Kidney (tissue), 14 donors: ENCODE measurements around the gene KSR1. TPM values are rescaled to one million over a fixed set of nuclear protein-coding genes. Genes with fewer than 3 reads are reported as not detected.
A peak's percentile ranks its signal among the peaks of the same experiment; 100 is the strongest.

ENCODE experiments used
- DNase-seq, 5 donors: peaks; one replicate each; pipeline ENCODE4 v3.0.0-alpha.2; 2013 to 2020
- FAIRE-seq: peaks from 2 replicates; lab custom pipeline; 2012; peaks lifted over from hg19 to GRCh38; lab: Jason Lieb, UNC
- H3K27ac ChIP-seq, 2 donors: one replicate each; pipeline ENCODE4 v1.7.0; 2013; ENCODE audit warnings: low read depth in 2 of 2, low read length in 2 of 2, inconsistent platforms in 1 of 2
- H3K27me3 ChIP-seq: one replicate; pipeline ENCODE4 v1.7.1; 2013; ENCODE audit warnings: low read length, inconsistent platforms; ENCODE audit not compliant: control insufficient read depth, insufficient read depth
- H3K36me3 ChIP-seq, 3 donors: one replicate each; pipeline versions ENCODE4 v1.7.0 to v1.7.1; 2013; ENCODE audit warnings: low read length in 3 of 3, control low read depth in 1 of 3, inconsistent platforms in 1 of 3; ENCODE audit not compliant: insufficient read depth in 3 of 3, control insufficient read depth in 2 of 3
- H3K4me1 ChIP-seq, 3 donors: one replicate each; pipeline versions ENCODE4 v1.7.0 to v1.7.1; 2013; ENCODE audit warnings: low read length in 3 of 3, inconsistent platforms in 1 of 3, low read depth in 1 of 3; ENCODE audit not compliant: control insufficient read depth in 2 of 3, insufficient read depth in 2 of 3
- H3K4me3 ChIP-seq, 3 donors: one replicate each; pipeline versions ENCODE4 v1.7.0 to v1.8.1; 2013; ENCODE audit warnings: low read length in 3 of 3, control low read depth in 1 of 3, inconsistent platforms in 1 of 3
- H3K9ac ChIP-seq, 3 donors: one replicate each; pipeline versions ENCODE4 v1.7.0 to v1.7.1; 2013; ENCODE audit warnings: low read length in 3 of 3, control low read depth in 1 of 3, inconsistent platforms in 1 of 3
- H3K9me3 ChIP-seq, 3 donors: one replicate each; pipeline versions ENCODE4 v1.7.0 to v1.7.1; 2013; ENCODE audit warnings: low read length in 3 of 3, control low read depth in 1 of 3, inconsistent platforms in 1 of 3; ENCODE audit not compliant: control insufficient read depth in 2 of 3, insufficient read depth in 1 of 3
- CTCF ChIP-seq: IDR thresholded peaks from 3 replicates; pipeline ENCODE4 v1.5.1; 2012; ENCODE audit warnings: mild to moderate bottlenecking, moderate library complexity, borderline replicate concordance; ENCODE audit not compliant: insufficient read depth; ENCODE audit errors: extremely low read depth
- intact Hi-C: fragments of 100-400 bp; cut with DNase I; formaldehyde crosslinking; loops from one replicate; pipeline ENCODE4 v1.11.1; 2022
- polyA plus RNA-seq: library from polyadenylated mRNA; stranded (reverse); fragments of 350-450 nt; fragmentation: Illumina TruSeq; extraction: RNeasy Lipid Tissue Mini Kit (QIAGEN cat#74804); gene quantifications from one replicate; pipeline ENCODE4 v1.2.3, GENCODE V29; 2014; ENCODE audit warnings: low read depth, low replicate concordance; ENCODE audit not compliant: insufficient read depth
- total RNA-seq: library from RNA; stranded (reverse); fragmentation: NEBNext Ultra II Directional; extraction: Animal tissue kit (Norgen Biotek cat#: 25700); gene quantifications from one replicate; pipeline ENCODE4 v1.2.1, GENCODE V29; 2021
- donor health status: control.
- donor health status: control.
- donor health status: control.
- donor health status: control.
- donor health status: control.
- donor health status: DM: yes; HTN: yes; CAD: no.
- donor health status: Normal renal cell carcinoma (clear cell type).

KSR1 gene
- total and polyA plus RNA-seq, 2 donors from 2014 or later: 11.7 to 97.3 TPM

- no peak for TF ChIP-seq CTCF
- intact Hi-C loops: no loop called here
- Histone ChIP-seq H3K27me3 (no peaks in the 10 kb centered on the region), H3K9me3 (no peaks in the 10 kb centered on the region), H3K4me1 (peaks cover 8 to 49% (median 43%) of the 10 kb centered on the region in 3 donors), H3K9ac (peak overlapping the region in 2 of 3 donors; percentile 61 to 66), H3K4me3 (peak overlapping the region in 1 of 3 donors; percentile 16), H3K36me3 (no peaks in the 10 kb centered on the region), H3K27ac (peak overlapping the region; percentile 66 to 93)
- no peak for FAIRE-seq
- DNase-seq: no peak
Measured at GRCh38 chr17:27496971-27497370, 40.7 kb downstream of the KSR1 start.

GRCh38 chr17:27497696-27498095 is 41.4 kb downstream of the KSR1 start:
- H3K9ac ChIP-seq: no peak overlapping the region
- H3K36me3 ChIP-seq: no peaks in the 10 kb centered on the region
- H3K4me1 ChIP-seq: peaks cover 10 to 44% (median 43%) of the 10 kb centered on the region in 3 donors
- H3K27ac ChIP-seq: peak overlapping the region; percentile 16 to 66
- DNase-seq (peak in 2 of 5 donors; percentile 41 to 69), FAIRE-seq (no peak)
- no peak for TF ChIP-seq CTCF
- no peak overlapping the region for H3K4me3 ChIP-seq
- H3K9me3 ChIP-seq: no peaks in the 10 kb centered on the region
- intact Hi-C loops: no loop called here
- H3K27me3 ChIP-seq: no peaks in the 10 kb centered on the region

DNA sequence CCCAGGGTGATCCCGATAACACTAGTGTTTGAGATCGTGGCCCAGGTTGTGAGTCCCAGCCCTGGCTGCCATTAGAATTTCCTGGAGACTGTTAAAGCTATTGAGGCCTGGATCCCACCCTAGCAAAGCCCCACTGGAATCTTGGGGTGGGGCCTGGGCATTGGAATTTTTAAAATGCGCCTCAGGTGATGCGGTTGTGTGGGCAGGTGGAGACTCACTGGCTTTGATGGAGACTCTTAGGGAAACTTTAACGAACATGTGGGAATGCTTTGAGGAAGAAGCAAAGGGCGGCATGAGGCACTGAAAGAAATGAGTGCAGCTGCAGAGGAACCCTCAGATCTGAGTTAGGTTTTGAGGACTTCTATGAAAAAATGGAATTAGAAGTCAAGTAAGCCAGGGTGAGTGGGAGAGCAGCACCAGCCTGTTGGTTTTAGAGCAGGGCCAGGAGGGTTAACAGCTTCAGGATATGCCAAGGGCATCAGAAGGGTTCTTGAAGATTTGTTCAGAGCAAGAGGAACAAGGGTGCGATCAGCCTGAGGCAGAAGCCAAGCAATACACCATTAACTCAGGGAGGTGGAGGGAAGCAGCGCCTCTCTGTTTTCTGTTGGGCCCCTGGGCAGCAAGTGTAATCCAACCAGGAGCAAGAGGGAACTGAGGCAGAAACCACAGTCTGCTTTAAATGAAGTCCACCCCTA is 42.5 kb downstream of the KSR1 start:
- H3K27me3 ChIP-seq: no peaks in the 10 kb centered on the region
- intact Hi-C loops: no loop called here
- peaks cover 12 to 46% (median 40%) of the 10 kb centered on the region in 3 donors for H3K4me1 ChIP-seq
- H3K9me3 ChIP-seq: no peaks in the 10 kb centered on the region
- no peak for FAIRE-seq
- H3K4me3 ChIP-seq: no peak overlapping the region
- H3K36me3 ChIP-seq: no peaks in the 10 kb centered on the region
- no peak overlapping the region for H3K9ac ChIP-seq
- DNase-seq: peak in 2 of 5 donors; percentile 20 to 56
- TF ChIP-seq CTCF: no peak
- peak overlapping the region; percentile 29 to 53 for H3K27ac ChIP-seq
